ENCODE results near the gene LRRN2.

Gene LRRN2

DNA sequence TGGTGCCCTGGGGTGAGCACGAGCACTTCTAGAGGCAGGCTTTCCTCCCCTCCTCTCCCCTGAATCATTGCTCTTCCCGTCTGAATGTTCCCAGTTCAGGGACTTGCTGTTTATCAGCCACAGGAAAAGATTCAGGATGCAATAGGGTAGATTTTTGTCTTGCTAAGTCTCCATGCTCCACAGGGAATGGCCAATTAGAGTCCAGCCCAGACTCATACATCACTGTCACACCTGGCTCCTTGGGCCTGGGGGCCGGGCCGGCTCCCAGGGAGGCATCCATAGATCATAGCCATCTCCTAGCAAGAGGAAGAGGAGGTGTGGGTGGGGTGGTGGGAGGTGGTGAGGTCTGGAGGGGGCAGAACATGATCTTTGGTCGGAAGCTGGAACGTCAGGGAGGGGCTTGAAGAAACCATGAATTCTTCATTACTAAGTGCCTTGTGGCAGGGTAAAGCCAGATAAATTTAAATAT lies 83.4 kb downstream of the LRRN2 start:
- DNase-seq (ENCODE audit: low read depth), result no peak
- TF ChIP-seq, protein P1, sequence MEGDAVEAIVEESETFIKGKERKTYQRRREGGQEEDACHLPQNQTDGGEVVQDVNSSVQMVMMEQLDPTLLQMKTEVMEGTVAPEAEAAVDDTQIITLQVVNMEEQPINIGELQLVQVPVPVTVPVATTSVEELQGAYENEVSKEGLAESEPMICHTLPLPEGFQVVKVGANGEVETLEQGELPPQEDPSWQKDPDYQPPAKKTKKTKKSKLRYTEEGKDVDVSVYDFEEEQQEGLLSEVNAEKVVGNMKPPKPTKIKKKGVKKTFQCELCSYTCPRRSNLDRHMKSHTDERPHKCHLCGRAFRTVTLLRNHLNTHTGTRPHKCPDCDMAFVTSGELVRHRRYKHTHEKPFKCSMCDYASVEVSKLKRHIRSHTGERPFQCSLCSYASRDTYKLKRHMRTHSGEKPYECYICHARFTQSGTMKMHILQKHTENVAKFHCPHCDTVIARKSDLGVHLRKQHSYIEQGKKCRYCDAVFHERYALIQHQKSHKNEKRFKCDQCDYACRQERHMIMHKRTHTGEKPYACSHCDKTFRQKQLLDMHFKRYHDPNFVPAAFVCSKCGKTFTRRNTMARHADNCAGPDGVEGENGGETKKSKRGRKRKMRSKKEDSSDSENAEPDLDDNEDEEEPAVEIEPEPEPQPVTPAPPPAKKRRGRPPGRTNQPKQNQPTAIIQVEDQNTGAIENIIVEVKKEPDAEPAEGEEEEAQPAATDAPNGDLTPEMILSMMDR (IDR thresholded peaks at IDR 0.05; ENCODE audit: control insufficient read depth, insufficient read depth, low read depth, low read length, missing control alignments), result no peak
- H3K4me3 ChIP-seq (ENCODE audit: control insufficient read depth, low read depth, low read length), result no peak overlapping the region

DNA sequence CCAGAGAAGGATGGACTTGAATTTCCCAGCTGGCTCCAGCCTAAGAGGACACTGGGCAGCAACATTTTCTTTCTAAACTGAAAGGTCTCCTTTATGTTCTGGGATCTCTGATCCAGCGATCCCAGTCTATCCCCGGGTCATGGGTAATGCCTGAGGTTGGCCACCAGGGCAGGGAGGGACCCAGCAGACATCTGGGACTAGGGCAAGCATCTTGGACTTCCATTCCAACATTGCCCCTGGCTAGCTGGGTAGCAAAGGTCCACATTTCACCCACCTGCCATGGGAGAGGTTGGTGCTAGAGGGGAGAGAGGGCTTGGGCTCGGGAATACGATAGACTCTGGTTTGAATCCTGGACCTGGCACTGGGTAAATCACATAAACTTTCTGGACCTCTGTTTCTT lies 84.6 kb downstream of the LRRN2 start:
- no peak overlapping the region for H3K4me3 ChIP-seq (ENCODE audit: control insufficient read depth, low read depth, low read length)
- TF ChIP-seq, protein P1 (IDR thresholded peaks at IDR 0.05; ENCODE audit: control insufficient read depth, insufficient read depth, low read depth, low read length, missing control alignments), result no peak
- DNase-seq (ENCODE audit: low read depth), result no peak

DNA sequence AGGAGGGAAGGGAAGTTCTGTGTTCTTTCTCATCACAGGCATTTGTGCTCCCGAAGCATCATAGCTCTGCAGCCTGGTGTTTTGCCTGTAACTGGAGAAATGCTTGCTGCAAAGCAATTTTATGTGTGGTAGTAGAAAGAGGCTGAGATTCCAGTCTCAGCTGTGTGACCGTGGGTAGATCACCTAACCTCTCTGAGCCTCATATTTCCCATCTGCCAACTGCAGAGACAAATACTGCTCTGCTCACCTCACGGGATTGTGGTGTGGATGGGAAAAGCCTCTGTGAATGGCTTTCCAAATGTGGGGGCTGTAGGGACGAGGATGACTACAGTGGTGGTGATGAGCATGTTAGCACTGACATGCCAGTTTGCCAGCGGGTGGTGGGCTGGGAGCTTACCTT lies 85.3 kb downstream of the LRRN2 start:
- TF ChIP-seq, protein P1 (IDR thresholded peaks at IDR 0.05; ENCODE audit: control insufficient read depth, insufficient read depth, low read depth, low read length, missing control alignments), result no peak
- H3K4me3 ChIP-seq (ENCODE audit: control insufficient read depth, low read depth, low read length), result no peak overlapping the region
- DNase-seq (ENCODE audit: low read depth), result no peak

DNA sequence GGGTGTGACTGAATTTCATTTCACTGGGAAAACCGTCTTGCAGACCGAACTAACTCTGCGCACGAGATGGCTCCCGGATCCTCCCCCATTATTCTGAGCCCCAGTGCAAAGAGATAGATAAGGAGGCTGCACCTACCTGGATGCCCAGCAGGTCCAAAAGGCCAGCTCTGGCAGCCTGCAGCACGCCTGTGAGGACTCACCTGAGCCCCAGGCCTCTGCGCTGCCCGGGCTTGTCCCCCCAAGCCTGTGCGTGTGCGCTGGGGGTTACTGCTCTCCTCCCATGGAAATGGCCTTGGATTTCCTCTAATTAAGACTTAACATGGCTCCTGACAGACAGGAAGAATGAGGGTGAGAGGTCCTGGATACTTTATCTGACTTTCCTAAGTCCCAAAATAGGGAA lies 85.9 kb downstream of the LRRN2 start:
- H3K4me3 ChIP-seq (ENCODE audit: control insufficient read depth, low read depth, low read length), result no peak overlapping the region
- no peak for DNase-seq (ENCODE audit: low read depth)
- TF ChIP-seq, protein P1 (IDR thresholded peaks at IDR 0.05; ENCODE audit: control insufficient read depth, insufficient read depth, low read depth, low read length, missing control alignments), result no peak

DNA sequence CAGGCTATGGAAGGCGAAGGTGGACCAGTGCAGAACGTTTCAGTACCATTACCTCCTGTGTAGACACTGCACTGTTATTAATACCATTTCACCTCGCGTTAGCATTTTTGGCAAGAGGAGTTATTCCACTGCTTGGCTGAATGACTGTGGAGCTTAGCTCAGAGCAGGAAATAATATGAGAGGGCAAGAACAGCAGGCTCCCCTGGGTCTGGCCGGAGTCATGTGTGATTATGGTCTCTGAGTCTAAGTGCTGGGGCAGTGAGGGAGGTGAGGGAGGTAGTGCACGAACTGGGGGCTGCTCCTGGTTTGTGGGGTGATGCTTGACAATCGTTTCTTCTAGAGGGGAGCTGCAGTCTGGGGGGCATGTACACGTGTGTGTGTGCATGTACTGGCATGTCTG lies 86.4 kb downstream of the LRRN2 start:
- TF ChIP-seq, protein P1 (IDR thresholded peaks at IDR 0.05; ENCODE audit: control insufficient read depth, insufficient read depth, low read depth, low read length, missing control alignments), result no peak
- DNase-seq (ENCODE audit: low read depth), result no peak
- no peak overlapping the region for H3K4me3 ChIP-seq (ENCODE audit: control insufficient read depth, low read depth, low read length)

DNA sequence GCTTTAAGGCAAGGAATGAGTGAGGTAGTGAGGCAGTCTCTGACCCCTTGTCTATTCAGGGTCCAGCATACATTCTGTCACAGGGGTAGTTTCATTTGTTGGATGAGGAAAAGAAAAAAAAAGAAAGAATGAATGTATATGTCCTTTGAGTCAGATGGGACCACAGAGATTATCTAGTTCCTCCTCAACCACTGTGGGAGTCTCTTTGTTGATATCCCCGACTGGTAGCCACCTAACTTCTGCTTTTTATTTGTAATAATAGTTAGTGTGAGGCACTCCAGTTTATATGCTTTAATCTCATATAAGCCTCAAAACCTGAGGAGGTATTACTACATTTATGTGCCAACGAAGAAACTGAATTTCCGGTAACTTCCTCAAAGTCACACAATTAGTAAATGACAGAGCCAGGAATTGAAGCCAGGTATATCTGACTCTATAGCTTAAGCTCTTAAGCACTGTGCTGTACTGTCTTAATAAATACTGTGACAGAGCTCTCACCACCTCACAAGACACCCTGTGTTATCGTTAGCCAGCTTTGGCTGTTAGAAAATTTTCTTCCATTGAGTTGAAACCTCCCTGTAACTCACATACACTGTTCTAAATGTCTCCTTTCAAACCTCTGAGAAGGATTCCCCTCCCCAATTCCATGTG lies 87.1 kb downstream of the LRRN2 start:
- TF ChIP-seq, protein P1 (IDR thresholded peaks at IDR 0.05; ENCODE audit: control insufficient read depth, insufficient read depth, low read depth, low read length, missing control alignments), result no peak
- DNase-seq (ENCODE audit: low read depth), result no peak
- no peak overlapping the region for H3K4me3 ChIP-seq (ENCODE audit: control insufficient read depth, low read depth, low read length)
